ENCODE measurements around the gene CDX2. TPM values are rescaled to one million over a fixed set of nuclear protein-coding genes. Genes with fewer than 3 reads are reported as not detected.

CDX2 gene
- not detected in 2 replicates for total RNA-seq

GRCh38 chr13:27969082-27969865, at the start of gene CDX2:
CDX2 (minus strand) TSS chr13:27969315; CDS start chr13:27969006, 309 bp downstream.
- DNase-seq: no peak
- no peak within 1 kb of the TSS for H3K27ac Mint-ChIP-seq
- ChIA-PET POLR2A (no interaction called here), CTCF (interaction anchor here (1.1 to 3.0 kb wide), 3 partner anchors 9 to 143 kb away, joined by 3 to 10 read pairs (median 3); no protein-coding TSS in a partner anchor)
- intact Hi-C loops (cut with micrococcal nuclease): loop anchor here (2.0 kb wide), 1 partner anchor 14 kb away; no protein-coding TSS in a partner anchor
- H3K4me3 Mint-ChIP-seq: peak within 1 kb of the TSS; percentile 30
- TF ChIP-seq CTCF (IDR thresholded peaks at IDR 0.05): no peak
- ATAC-seq (ENCODE audit: low read depth): no peak
- H3K4me1 Mint-ChIP-seq: peaks cover 36% of the 10 kb centered on the region
- peaks cover 75% of the 10 kb centered on the region for H3K27me3 Mint-ChIP-seq
- no peaks in the 10 kb centered on the region for H3K36me3 Mint-ChIP-seq (ENCODE audit: low read depth)
- no peaks in the 10 kb centered on the region for H3K9me3 Mint-ChIP-seq

GRCh38 chr13:28014301-28014700, 45.2 kb upstream of the CDX2 start:
- no peaks in the 10 kb centered on the region for H3K36me3 Mint-ChIP-seq (ENCODE audit: low read depth)
- ChIA-PET CTCF (no interaction called here), POLR2A (interaction anchor here (0.7 kb wide), 1 partner anchor 28 kb away, joined by 8 read pairs; no protein-coding TSS in a partner anchor)
- DNase-seq (no peak), ATAC-seq (ENCODE audit: low read depth) (no peak)
- intact Hi-C loops (cut with micrococcal nuclease): loop anchor here (5.0 kb wide), 2 partner anchors 33 to 123 kb away; partner anchors contain the start of gene PAN3
- H3K9me3 Mint-ChIP-seq: no peaks in the 10 kb centered on the region
- H3K4me3 Mint-ChIP-seq: no peak overlapping the region
- H3K27me3 Mint-ChIP-seq: no peaks in the 10 kb centered on the region
- no peak for TF ChIP-seq CTCF (IDR thresholded peaks at IDR 0.05)
- H3K4me1 Mint-ChIP-seq: peaks cover 15% of the 10 kb centered on the region
- no peak overlapping the region for H3K27ac Mint-ChIP-seq

- Mint-ChIP-seq H3K27ac (no peak overlapping the region), H3K9me3 (no peaks in the 10 kb centered on the region), H3K4me1 (peaks cover 15% of the 10 kb centered on the region), H3K4me3 (no peak overlapping the region), H3K27me3 (no peaks in the 10 kb centered on the region), H3K36me3 (ENCODE audit: low read depth) (no peaks in the 10 kb centered on the region)
- intact Hi-C loops (cut with micrococcal nuclease): loop anchor here (5.0 kb wide), 2 partner anchors 34 to 124 kb away; partner anchors contain the start of gene PAN3
- ATAC-seq (ENCODE audit: low read depth) (no peak), DNase-seq (no peak)
- ChIA-PET CTCF (no interaction called here), POLR2A (interaction anchor here (0.7 kb wide), 1 partner anchor 29 kb away, joined by 8 read pairs; no protein-coding TSS in a partner anchor)
- TF ChIP-seq CTCF (IDR thresholded peaks at IDR 0.05): no peak
These were observed 44.4 kb upstream of the CDX2 start for GRCh38 chr13:28013482-28013881.

- Mint-ChIP-seq H3K36me3 (ENCODE audit: low read depth) (no peaks in the 10 kb centered on the region), H3K27ac (peak overlapping the region; percentile 3), H3K9me3 (no peaks in the 10 kb centered on the region), H3K4me1 (peaks cover 15% of the 10 kb centered on the region), H3K27me3 (no peaks in the 10 kb centered on the region), H3K4me3 (no peak overlapping the region)
- POLR2A ChIA-PET: interaction anchor here (0.5 to 1.4 kb wide), 3 partner anchors 45 to 126 kb away, joined by 3 to 5 read pairs (median 3); no protein-coding TSS in a partner anchor
- intact Hi-C loops (cut with micrococcal nuclease): loop anchor here (5.0 kb wide), 2 partner anchors 34 to 124 kb away; partner anchors contain the start of gene PAN3
- peak; percentile 80 for ATAC-seq (ENCODE audit: low read depth)
- CTCF ChIA-PET: interaction anchor here (1.3 kb wide), 1 partner anchor 29 kb away, joined by 4 read pairs; no protein-coding TSS in a partner anchor
- TF ChIP-seq CTCF (IDR thresholded peaks at IDR 0.05): no peak
- DNase-seq: no peak
These were observed 43.8 kb upstream of the CDX2 start for GRCh38 chr13:28012896-28013295.

- H3K27ac Mint-ChIP-seq: peak overlapping the region; percentile 3
These were observed 43.3 kb upstream of the CDX2 start for GRCh38 chr13:28012383-28012782.

More at GRCh38 chr13:28012383-28012782, 43.3 kb upstream of the CDX2 start:
- intact Hi-C loops (cut with micrococcal nuclease): loop anchor here (5.0 kb wide), 2 partner anchors 35 to 125 kb away; partner anchors contain the start of gene PAN3
- H3K4me3 Mint-ChIP-seq: no peak overlapping the region
- H3K9me3 Mint-ChIP-seq: no peaks in the 10 kb centered on the region
- peaks cover 15% of the 10 kb centered on the region for H3K4me1 Mint-ChIP-seq
- DNase-seq (no peak), ATAC-seq (ENCODE audit: low read depth) (no peak)
- no peaks in the 10 kb centered on the region for H3K36me3 Mint-ChIP-seq (ENCODE audit: low read depth)
- POLR2A ChIA-PET: interaction anchor here (0.5 to 1.4 kb wide), 3 partner anchors 46 to 126 kb away, joined by 3 to 5 read pairs (median 3); no protein-coding TSS in a partner anchor
- no peaks in the 10 kb centered on the region for H3K27me3 Mint-ChIP-seq
- no peak for TF ChIP-seq CTCF (IDR thresholded peaks at IDR 0.05)
- CTCF ChIA-PET: interaction anchor here (1.3 kb wide), 1 partner anchor 28 kb away, joined by 4 read pairs; no protein-coding TSS in a partner anchor

Measured in activated B cell treated with CpG ODN at 0.5 μM for 24 hours (primary cell).